Measurements from ENCODE around the gene KRTAP10-6. TPM values are rescaled to one million over a fixed set of nuclear protein-coding genes. Genes with fewer than 3 reads are reported as not detected.

KRTAP10-6 gene
- polyA plus RNA-seq, 1 of the 3 experiments (the other 2 are of a cell fraction) = not detected

DNA sequence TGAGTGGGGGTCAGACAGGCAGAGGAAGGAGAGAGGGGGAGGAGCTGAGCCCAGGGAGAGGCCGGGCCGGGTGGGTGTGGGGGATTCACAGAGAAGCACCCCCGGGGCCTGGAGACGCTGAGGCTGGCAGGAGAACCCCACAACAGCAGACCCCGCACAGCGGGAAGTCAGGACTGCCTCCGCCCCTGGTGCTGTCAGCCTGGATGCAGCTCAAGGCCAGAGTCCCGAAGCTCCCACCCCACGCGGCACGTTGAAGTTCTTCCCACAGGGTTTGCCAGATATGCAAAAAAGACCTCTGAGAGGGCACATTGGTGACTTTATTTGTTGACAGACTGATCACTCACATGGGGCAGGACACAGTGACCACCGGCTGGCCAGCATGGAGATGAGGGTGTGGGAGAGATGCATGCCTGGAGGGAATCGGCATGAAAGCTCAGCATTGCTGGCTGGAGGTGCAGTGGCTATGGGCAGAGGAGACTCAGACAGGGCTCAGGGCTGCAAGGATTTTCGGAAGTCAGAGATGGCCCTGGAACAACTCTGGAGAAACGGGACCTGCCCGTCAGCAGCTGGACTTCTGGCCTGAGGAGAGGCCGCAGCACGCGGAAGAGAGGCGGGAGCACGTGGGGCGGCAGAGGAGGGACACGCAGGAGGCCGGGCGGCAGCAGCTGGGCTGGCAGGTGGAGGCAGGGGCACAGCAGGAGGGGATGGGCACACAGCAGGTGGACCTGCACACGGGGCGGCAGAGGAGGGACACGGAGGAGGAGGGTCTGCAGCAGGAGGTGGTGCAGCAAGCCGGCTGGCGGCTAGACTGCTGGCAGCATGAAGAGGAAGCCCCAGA lies 34.6 kb downstream of the KRTAP10-6 start:
- TF ChIP-seq EP300 (IDR thresholded peaks at IDR 0.05; ENCODE audit: borderline replicate concordance in 1 of 2, low read depth in 1 of 2, low read length in 1 of 2) (no peak), GATA2 (CRISPR knock-in tag; IDR thresholded peaks at IDR 0.05) (no peak), RCOR1 (IDR thresholded peaks at IDR 0.05; ENCODE audit: low read length) (no peak), EZH2phosphoT487 (IDR thresholded peaks at IDR 0.05; ENCODE audit: borderline replicate concordance, low read depth) (no peak), NFIC (IDR thresholded peaks at IDR 0.05; ENCODE audit: borderline replicate concordance) (no peak), TAF1 (IDR thresholded peaks at IDR 0.05; ENCODE audit: borderline replicate concordance, low read depth, low read length) (no peak), ELF1 (IDR thresholded peaks at IDR 0.05) (no peak), GABPA (IDR thresholded peaks at IDR 0.05; ENCODE audit: low read depth) (no peak), RFX5 (IDR thresholded peaks at IDR 0.05; ENCODE audit: low read length) (no peak), SMC3 (IDR thresholded peaks at IDR 0.05; ENCODE audit: low read depth, low read length) (no peak), TCF12 (IDR thresholded peaks at IDR 0.05) (no peak), JUND (IDR thresholded peaks at IDR 0.05) (no peak)
- TF ChIP-seq, protein P1, sequence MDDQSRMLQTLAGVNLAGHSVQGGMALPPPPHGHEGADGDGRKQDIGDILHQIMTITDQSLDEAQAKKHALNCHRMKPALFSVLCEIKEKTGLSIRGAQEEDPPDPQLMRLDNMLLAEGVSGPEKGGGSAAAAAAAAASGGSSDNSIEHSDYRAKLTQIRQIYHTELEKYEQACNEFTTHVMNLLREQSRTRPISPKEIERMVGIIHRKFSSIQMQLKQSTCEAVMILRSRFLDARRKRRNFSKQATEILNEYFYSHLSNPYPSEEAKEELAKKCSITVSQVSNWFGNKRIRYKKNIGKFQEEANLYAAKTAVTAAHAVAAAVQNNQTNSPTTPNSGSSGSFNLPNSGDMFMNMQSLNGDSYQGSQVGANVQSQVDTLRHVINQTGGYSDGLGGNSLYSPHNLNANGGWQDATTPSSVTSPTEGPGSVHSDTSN (IDR thresholded peaks at IDR 0.05) = no peak
- TF ChIP-seq, protein P2, sequence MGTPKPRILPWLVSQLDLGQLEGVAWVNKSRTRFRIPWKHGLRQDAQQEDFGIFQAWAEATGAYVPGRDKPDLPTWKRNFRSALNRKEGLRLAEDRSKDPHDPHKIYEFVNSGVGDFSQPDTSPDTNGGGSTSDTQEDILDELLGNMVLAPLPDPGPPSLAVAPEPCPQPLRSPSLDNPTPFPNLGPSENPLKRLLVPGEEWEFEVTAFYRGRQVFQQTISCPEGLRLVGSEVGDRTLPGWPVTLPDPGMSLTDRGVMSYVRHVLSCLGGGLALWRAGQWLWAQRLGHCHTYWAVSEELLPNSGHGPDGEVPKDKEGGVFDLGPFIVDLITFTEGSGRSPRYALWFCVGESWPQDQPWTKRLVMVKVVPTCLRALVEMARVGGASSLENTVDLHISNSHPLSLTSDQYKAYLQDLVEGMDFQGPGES (IDR thresholded peaks at IDR 0.05; ENCODE audit: low read depth, low read length) = no peak
- TF ChIP-seq, protein P3, sequence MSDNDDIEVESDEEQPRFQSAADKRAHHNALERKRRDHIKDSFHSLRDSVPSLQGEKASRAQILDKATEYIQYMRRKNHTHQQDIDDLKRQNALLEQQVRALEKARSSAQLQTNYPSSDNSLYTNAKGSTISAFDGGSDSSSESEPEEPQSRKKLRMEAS (IDR thresholded peaks at IDR 0.05; ENCODE audit: low read depth) = no peak
- Histone ChIP-seq H3K4me2 (no peak overlapping the region), H3K27ac (ENCODE audit: low read depth in 2 of 2, low read length in 1 of 2) (no peak overlapping the region), H3K9me3 (no peaks in the 10 kb centered on the region), H4K20me1 (ENCODE audit: insufficient read depth) (no peaks in the 10 kb centered on the region), H3K4me1 (ENCODE audit: control insufficient read depth in 1 of 2, insufficient read depth in 2 of 2, low read depth in 1 of 2, low read length in 1 of 2) (no peaks in the 10 kb centered on the region), H3K27me3 (ENCODE audit: insufficient read depth) (peaks cover 53% of the 10 kb centered on the region), H2AFZ (ENCODE audit: low read depth) (no peak overlapping the region), H3K36me3 (replicated peaks in 1 of 2; ENCODE audit: control insufficient read depth in 1 of 2, insufficient read depth in 2 of 2, low read length in 1 of 2) (no peaks in the 10 kb centered on the region), H3F3A (replicated peaks; ENCODE audit: insufficient read depth) (no peaks in the 10 kb centered on the region), H3K9me2 (no peaks in the 10 kb centered on the region), H3K9ac (no peak overlapping the region), H3K79me2 (ENCODE audit: insufficient read depth) (no peaks in the 10 kb centered on the region), H3K4me3 (ENCODE audit: low read depth in 2 of 2, low read length in 1 of 2) (no peak overlapping the region)
- POLR2A ChIA-PET = no interaction called here
- CTCF ChIA-PET = no interaction called here
- 17% methylated on average over 22 of the region's 30 CpGs for WGBS (ENCODE audit: low lambda C conversion rate)
- DNase-seq = no peak

DNA sequence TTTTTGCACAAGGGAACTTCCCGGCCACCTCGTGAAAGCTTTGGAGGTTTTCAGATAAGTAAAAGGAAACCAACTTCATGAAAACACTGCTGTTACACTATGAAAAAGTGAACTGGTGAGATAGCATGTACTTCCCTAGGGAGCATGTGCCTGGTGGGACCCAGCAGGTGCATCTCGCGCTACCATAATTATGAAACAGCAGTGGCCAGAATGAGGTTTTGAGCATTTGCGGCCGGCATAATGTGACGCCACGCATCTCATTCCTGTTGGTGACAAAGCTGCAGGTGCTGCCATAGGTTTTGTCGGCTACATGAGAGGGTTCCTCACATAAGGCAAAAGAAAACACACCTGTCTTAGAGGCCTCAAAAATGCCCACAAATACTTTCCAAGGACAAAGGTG lies 35.4 kb downstream of the KRTAP10-6 start:
- H3K27me3 ChIP-seq (ENCODE audit: insufficient read depth) = peaks cover 59% of the 10 kb centered on the region
- DNase-seq = no peak
- 55% methylated on average over 5 of the region's 9 CpGs for WGBS (ENCODE audit: low lambda C conversion rate)
- no peaks in the 10 kb centered on the region for H3K36me3 ChIP-seq (replicated peaks in 1 of 2; ENCODE audit: control insufficient read depth in 1 of 2, insufficient read depth in 2 of 2, low read length in 1 of 2)
- H3K4me1 ChIP-seq (ENCODE audit: control insufficient read depth in 1 of 2, insufficient read depth in 2 of 2, low read depth in 1 of 2, low read length in 1 of 2) = no peaks in the 10 kb centered on the region
- CTCF ChIA-PET = no interaction called here
- no peak overlapping the region for H3K4me2 ChIP-seq
- H2AFZ ChIP-seq (ENCODE audit: low read depth) = no peak overlapping the region
- H3K9me3 ChIP-seq = no peaks in the 10 kb centered on the region
- no peaks in the 10 kb centered on the region for H3K79me2 ChIP-seq (ENCODE audit: insufficient read depth)
- no peaks in the 10 kb centered on the region for H4K20me1 ChIP-seq (ENCODE audit: insufficient read depth)
- POLR2A ChIA-PET = no interaction called here
- no peak overlapping the region for H3K27ac ChIP-seq (ENCODE audit: low read depth in 2 of 2, low read length in 1 of 2)
- no peak overlapping the region for H3K9ac ChIP-seq
- no peaks in the 10 kb centered on the region for H3F3A ChIP-seq (replicated peaks; ENCODE audit: insufficient read depth)
- no peaks in the 10 kb centered on the region for H3K9me2 ChIP-seq
- H3K4me3 ChIP-seq (ENCODE audit: low read depth in 2 of 2, low read length in 1 of 2) = no peak overlapping the region
- no peak for TF ChIP-seq FOXJ3 (CRISPR knock-in tag; IDR thresholded peaks at IDR 0.05)
- TF ChIP-seq TCF12 (IDR thresholded peaks at IDR 0.05) = no peak
- no peak for TF ChIP-seq TEAD4 (IDR thresholded peaks at IDR 0.05; ENCODE audit: borderline replicate concordance, insufficient read depth)
- TF ChIP-seq, protein P1 (IDR thresholded peaks at IDR 0.05) = no peak
- TF ChIP-seq, protein P4, sequence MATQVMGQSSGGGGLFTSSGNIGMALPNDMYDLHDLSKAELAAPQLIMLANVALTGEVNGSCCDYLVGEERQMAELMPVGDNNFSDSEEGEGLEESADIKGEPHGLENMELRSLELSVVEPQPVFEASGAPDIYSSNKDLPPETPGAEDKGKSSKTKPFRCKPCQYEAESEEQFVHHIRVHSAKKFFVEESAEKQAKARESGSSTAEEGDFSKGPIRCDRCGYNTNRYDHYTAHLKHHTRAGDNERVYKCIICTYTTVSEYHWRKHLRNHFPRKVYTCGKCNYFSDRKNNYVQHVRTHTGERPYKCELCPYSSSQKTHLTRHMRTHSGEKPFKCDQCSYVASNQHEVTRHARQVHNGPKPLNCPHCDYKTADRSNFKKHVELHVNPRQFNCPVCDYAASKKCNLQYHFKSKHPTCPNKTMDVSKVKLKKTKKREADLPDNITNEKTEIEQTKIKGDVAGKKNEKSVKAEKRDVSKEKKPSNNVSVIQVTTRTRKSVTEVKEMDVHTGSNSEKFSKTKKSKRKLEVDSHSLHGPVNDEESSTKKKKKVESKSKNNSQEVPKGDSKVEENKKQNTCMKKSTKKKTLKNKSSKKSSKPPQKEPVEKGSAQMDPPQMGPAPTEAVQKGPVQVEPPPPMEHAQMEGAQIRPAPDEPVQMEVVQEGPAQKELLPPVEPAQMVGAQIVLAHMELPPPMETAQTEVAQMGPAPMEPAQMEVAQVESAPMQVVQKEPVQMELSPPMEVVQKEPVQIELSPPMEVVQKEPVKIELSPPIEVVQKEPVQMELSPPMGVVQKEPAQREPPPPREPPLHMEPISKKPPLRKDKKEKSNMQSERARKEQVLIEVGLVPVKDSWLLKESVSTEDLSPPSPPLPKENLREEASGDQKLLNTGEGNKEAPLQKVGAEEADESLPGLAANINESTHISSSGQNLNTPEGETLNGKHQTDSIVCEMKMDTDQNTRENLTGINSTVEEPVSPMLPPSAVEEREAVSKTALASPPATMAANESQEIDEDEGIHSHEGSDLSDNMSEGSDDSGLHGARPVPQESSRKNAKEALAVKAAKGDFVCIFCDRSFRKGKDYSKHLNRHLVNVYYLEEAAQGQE (IDR thresholded peaks at IDR 0.05; ENCODE audit: low read depth, low read length) = no peak
- no peak for TF ChIP-seq SIN3A (IDR thresholded peaks at IDR 0.05; ENCODE audit: borderline replicate concordance, low read depth, low read length)
- TF ChIP-seq GABPA (IDR thresholded peaks at IDR 0.05; ENCODE audit: low read depth) = no peak
- TF ChIP-seq, protein P5, sequence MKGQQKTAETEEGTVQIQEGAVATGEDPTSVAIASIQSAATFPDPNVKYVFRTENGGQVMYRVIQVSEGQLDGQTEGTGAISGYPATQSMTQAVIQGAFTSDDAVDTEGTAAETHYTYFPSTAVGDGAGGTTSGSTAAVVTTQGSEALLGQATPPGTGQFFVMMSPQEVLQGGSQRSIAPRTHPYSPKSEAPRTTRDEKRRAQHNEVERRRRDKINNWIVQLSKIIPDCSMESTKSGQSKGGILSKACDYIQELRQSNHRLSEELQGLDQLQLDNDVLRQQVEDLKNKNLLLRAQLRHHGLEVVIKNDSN (IDR thresholded peaks at IDR 0.05; ENCODE audit: borderline replicate concordance, low read depth) = no peak
- no peak for TF ChIP-seq GATA2 (CRISPR knock-in tag; IDR thresholded peaks at IDR 0.05)
